Embryonic facial prominence (tissue), 1 donor: ENCODE measurements around the gene SRGAP1.

ENCODE experiments used
- DNase-seq: peaks from one replicate; pipeline ENCODE4 v3.0.0-alpha.2; 2016; ENCODE audit errors: extremely low spot score

The SRGAP1 gene

GRCh38 chr12:63937378-63938316 lies 93.1 kb downstream of the SRGAP1 start:
- DNase-seq: no peak

DNA sequence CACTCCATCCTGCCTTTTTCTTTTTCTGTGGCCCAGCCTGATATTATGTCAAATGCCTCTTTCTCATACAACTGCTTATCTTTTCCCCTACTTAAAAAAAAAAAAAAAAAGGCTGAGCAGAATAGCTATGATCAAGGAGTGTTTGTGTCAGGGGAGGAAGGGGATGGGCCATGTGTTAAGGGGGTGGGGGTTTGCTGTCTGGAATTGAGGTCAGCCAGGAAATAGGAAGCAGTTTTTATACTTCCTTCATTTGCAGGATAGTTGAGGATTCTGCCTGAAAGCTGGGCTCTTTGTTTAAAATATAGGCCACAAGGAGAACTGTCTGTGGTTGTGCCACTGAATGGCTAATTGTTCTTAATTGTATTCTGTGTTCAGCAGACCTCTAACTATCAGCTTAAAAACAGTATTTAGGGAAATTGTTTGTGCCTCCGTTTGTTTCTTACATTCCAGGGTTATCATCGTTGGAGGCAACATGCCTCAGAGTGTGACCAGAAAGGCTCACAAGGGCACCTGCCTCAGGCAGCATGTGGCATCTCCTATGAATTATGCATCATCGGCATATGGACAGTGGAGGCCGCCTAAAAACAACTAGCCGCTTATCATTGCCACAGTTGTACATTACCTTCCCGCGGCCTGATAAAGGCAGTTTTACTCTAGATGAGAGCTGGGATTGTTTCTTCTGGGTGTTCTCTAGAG lies 96.0 kb downstream of the SRGAP1 start:
- DNase-seq: no peak

GRCh38 chr12:63941166-63941800 lies 96.8 kb downstream of the SRGAP1 start:
- DNase-seq: no peak

DNA sequence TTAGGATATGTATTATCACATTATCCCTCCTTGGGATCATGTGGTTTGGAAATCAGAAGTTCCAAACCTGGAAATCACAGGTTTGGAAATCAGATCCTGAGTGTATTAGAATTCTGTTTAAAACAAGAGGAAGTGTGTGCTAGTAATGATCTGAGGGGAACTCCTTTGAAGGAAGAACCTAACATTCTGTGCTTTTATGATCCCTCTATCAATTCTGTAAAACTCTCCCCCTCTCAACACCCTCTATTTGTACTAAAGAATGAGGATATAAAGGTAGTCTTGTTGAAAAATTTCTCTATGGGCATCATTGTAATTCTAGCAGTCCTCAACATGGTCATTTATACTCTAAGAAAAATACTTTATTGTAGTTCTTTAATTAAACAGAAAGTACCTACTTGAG lies 97.4 kb downstream of the SRGAP1 start:
- DNase-seq: no peak

GRCh38 chr12:63942464-63943241 lies 98.2 kb downstream of the SRGAP1 start:
- DNase-seq: no peak

DNA sequence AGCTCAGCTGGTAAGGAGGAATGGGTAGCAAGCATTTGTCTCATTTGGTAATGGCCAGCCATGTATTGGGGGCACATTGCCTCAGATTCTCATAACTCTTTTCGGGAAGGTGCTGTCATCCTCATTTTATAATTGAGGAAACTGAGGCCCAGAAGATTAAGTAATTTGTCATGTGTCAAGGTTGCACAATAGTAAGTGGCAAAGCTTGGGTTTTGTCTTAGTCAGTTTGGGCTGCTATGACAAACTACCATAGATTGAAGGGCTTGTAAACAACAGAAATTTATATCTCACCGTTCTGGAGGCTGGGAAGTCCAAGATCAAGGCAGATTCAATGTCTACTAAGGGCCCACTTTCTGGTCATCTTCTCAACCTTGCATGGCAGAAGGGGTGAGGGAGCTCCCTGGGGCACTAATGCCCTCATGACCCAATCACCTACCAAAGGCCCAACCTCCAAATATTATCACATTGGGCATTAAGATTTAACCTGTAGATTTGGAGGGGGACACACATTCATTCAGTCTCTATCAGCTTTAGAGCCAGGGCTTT lies 99.6 kb downstream of the SRGAP1 start:
- no peak for DNase-seq

DNA sequence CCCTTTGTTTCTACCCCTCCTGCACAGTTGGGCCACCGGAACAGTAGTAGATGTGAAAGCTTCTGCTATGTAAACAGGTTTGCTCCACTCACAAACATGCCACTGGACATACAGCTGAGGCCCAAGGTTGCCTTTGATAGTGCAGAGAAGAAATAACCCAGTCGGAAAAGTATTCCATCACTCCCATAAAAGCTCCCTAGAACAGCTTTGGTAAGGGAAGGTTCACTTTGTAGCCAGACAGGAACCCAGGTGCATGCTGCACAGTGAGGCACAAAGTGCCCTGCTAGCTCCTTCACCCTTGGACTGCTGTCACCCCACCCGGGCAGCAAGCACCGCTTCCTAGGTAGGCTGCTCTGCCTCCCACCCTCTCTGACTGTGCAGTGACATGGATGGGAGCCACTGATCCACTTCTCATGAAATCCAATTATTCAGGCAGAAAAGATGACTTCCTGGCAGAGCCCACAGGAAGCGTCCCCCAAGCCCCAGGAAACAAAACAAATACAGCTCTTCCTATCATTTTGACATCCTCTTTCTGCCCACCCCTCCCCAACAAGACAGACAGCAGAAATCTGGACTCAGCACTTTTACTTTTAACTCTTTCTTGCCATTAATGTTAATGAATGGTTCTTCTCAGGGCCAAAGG lies 100.2 kb downstream of the SRGAP1 start:
- no peak for DNase-seq

GRCh38 chr12:63945777-63946176 lies 101.3 kb downstream of the SRGAP1 start:
- DNase-seq: no peak

- no peak for DNase-seq
Observed at GRCh38 chr12:63948211-63948610, 103.7 kb downstream of the SRGAP1 start.

GRCh38 chr12:63949902-63950301 lies 105.4 kb downstream of the SRGAP1 start:
- no peak for DNase-seq

- no peak for DNase-seq
Observed at GRCh38 chr12:63952995-63953394, 108.5 kb downstream of the SRGAP1 start.

GRCh38 chr12:63955831-63956666 lies 111.5 kb downstream of the SRGAP1 start:
- no peak for DNase-seq

- no peak for DNase-seq
Observed at GRCh38 chr12:63957496-63957895, 113.0 kb downstream of the SRGAP1 start.

GRCh38 chr12:63958876-63959580 lies 114.5 kb downstream of the SRGAP1 start:
- no peak for DNase-seq

DNA sequence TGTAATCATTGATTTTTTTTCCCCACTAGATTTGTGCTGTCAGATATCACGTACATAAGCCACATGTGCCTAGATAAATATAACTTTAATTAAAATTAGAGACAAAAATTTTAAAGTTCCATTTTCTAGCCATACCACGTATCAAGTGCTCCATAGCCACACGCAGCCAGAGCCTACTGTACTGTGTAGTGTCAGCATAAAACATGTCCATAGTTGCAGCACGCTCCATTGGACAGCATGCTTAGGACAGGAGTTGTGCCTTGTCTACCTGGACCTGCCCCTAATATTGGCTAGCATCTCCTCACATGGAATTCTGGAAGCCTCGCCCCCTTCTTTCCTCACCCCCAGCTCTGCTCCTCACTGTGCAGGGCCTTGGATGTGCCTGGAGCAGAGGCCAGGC lies 116.5 kb downstream of the SRGAP1 start:
- no peak for DNase-seq

DNA sequence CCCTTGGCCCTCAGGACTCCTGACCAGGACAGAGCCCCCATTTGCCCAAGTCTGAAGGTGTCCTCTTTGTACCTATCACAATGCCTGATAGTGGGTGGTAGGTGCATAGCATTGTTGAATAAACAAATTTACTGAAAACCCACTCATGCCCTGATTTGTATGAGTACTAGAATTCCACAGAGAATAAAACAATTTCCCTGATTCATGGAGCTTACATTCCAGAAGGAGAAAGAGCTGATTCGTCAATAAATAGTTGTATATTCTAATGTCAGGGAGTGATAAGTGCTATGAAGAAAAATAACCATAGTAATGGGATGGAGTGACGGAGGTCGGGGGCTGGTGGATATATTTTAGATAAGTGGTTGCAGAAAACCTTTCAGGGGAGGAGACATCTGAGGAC lies 117.0 kb downstream of the SRGAP1 start:
- no peak for DNase-seq

DNA sequence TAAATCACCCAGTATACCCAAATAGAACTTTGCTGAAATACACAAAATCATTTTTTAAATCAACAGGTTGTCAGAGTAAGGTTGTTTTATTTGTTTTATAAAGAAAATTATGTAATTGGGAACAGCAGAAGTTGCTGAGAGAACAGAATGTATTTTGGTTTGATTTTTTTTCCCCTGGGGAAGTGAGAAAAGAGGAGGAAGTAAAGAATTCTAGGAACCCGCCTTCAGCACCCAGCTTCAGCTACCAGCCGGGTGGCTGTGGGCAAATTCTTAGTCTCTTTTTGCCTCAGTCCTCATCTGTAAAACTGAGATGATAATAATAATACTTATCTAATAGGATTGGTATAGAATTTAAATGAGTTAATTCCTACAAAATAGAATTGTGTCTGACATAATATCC lies 119.4 kb downstream of the SRGAP1 start:
- no peak for DNase-seq

DNA sequence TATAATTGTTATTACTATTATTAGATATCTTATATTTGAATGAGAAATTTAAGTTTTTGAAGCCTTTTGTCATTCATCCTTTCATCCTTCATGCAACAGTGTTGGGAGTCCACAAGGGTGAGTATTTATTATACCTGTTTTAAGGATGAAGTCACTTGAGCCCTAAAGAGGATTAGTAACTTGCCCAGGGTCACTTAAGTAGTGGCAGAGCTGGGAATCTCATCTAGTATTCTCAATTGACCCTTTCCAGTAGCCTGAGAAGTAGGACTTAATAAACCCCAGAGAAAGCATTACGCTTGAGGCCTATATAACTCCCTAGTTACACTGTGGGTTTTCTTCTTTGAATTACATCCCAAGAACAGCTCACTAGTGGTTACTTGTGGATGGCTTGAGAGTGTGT lies 119.8 kb downstream of the SRGAP1 start:
- DNase-seq: no peak

- DNase-seq: no peak
Observed at GRCh38 chr12:63965936-63966605, 121.6 kb downstream of the SRGAP1 start.
